ENCODE measurements around the gene CTBS. TPM values are rescaled to one million over a fixed set of nuclear protein-coding genes. Genes with fewer than 3 reads are reported as not detected.

CTBS gene
- total and polyA plus RNA-seq, 9 donors, result 4.5 to 9.0 (median 5.9) TPM

DNA sequence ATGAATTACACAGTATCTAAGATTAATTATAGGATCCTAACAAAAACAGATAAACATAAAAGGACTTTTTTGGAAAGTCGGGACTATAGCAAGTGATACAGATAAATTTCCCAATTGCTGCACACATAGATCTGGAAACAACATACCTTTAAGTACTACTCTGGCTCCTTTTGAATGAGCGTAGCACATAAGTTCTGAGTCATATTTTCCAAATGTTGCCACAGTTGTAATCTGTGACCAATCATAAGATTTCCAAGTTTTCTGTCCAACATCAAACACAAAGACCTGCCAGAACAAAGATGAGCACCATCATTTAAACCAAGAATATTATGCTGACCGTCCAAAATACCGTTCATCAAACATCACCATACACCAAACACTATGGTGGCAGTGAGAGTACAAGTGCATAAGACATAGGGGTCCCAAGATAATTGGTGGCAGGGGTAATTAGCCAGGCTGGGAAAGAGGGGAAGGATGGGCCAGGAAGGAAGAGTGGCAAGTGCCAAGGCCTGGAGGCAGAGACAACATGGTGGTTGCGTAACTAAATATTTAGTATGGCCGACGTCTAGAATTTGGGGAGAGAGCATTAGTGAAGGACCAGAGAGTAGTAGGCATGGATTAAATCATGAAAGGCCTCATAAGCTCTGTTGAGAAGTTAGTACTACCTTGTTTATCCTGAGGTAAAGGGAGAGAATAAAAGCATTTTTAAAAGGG is 3.6 kb downstream of the CTBS start:
- Histone ChIP-seq H3K4me3 (ENCODE audit: low read length) (no peak overlapping the region), H3K27ac (ENCODE audit: low read length) (no peak overlapping the region), H3K36me3 (ENCODE audit: control insufficient read depth, insufficient read depth, low read length) (peaks cover 3% of the 10 kb centered on the region), H3K27me3 (ENCODE audit: control insufficient read depth, insufficient read depth, low read length) (no peaks in the 10 kb centered on the region), H3K9me3 (replicated peaks; ENCODE audit: control insufficient read depth, low read depth, low read length) (no peaks in the 10 kb centered on the region), H3K4me1 (ENCODE audit: control insufficient read depth, insufficient read depth, low read length) (no peaks in the 10 kb centered on the region)
- no peak for DNase-seq
- 84% methylated on average over 4 of the region's 7 CpGs for WGBS (ENCODE audit: insufficient coverage)

DNA sequence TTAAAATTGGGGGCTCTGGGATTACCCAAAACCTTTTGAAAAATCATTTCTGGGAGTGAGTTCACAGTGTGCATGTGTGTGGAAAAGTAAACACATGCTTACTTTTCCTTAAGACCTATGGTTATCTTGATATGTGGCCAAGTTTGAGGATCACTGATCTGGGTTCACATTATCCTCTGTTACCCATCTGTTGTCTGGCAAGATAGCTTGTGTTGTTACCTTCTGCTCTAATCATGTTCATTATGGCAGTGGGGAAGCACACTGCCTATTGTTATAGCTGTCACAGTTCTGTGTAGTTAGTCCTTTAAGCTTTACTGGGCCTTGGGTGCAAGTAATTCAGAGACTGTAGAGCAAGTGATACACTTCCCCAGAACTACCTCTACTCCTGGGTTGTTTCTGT is 5.0 kb downstream of the CTBS start:
- no peak for DNase-seq
- Histone ChIP-seq H3K9me3 (replicated peaks; ENCODE audit: control insufficient read depth, low read depth, low read length) (no peaks in the 10 kb centered on the region), H3K4me3 (ENCODE audit: low read length) (no peak overlapping the region), H3K4me1 (ENCODE audit: control insufficient read depth, insufficient read depth, low read length) (no peaks in the 10 kb centered on the region), H3K27ac (ENCODE audit: low read length) (no peak overlapping the region), H3K36me3 (ENCODE audit: control insufficient read depth, insufficient read depth, low read length) (peaks cover 3% of the 10 kb centered on the region), H3K27me3 (ENCODE audit: control insufficient read depth, insufficient read depth, low read length) (no peaks in the 10 kb centered on the region)

DNA sequence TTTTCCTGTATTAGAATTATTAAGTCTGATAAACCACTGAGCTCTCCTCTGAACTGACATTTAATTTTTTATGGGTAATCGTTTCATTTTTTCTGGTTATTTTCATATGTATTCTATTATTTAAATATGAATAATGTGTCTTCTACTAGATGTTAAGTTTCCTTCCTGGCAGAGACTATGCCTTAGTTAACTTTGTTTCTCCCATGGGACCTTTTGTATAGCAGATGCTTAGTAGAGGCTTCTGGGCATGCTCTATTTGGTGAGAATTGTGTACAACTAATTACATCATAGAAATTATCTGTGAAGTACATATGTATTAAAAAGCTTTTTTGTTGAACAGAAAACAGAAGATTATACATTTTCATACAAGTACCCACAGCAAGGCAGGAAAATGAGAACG is 23.4 kb downstream of the CTBS start:
- no peaks in the 10 kb centered on the region for H3K27me3 ChIP-seq (ENCODE audit: control insufficient read depth, insufficient read depth, low read length)
- no peaks in the 10 kb centered on the region for H3K9me3 ChIP-seq (replicated peaks; ENCODE audit: control insufficient read depth, low read depth, low read length)
- DNase-seq, result peak; percentile 60
- H3K36me3 ChIP-seq (ENCODE audit: control insufficient read depth, insufficient read depth, low read length), result no peaks in the 10 kb centered on the region
- no CpG with 5 or more reads among the region's 2 CpGs for WGBS (ENCODE audit: insufficient coverage)
- no peak overlapping the region for H3K4me3 ChIP-seq (ENCODE audit: low read length)
- no peak overlapping the region for H3K27ac ChIP-seq (ENCODE audit: low read length)
- H3K4me1 ChIP-seq (ENCODE audit: control insufficient read depth, insufficient read depth, low read length), result no peaks in the 10 kb centered on the region

GRCh38 chr1:84541679-84542078 is 32.6 kb downstream of the CTBS start:
- Histone ChIP-seq H3K27me3 (ENCODE audit: control insufficient read depth, insufficient read depth, low read length) (no peaks in the 10 kb centered on the region), H3K4me1 (ENCODE audit: control insufficient read depth, insufficient read depth, low read length) (no peaks in the 10 kb centered on the region)
- WGBS (ENCODE audit: insufficient coverage), result no CpG with 5 or more reads among the region's 4 CpGs

DNA sequence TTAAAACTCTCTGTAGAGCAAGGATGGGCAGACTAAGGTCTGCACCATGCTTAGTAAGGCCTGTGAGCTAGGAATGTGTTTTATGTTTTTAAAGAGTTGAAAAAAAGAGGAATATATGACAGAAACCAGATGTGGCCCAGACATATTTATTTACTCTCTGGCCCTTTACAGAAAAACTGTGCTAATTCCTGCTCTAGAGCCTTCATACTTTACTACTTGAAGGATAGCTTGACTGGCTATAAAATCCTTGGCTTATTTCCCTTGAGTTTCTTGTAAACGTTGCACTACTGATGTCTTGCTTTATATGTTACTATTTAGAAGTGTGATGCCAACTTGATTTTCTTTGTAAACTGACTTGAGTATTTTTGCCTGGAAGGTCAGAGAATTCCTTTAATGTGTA is 33.5 kb downstream of the CTBS start:
- H3K27me3 ChIP-seq (ENCODE audit: control insufficient read depth, insufficient read depth, low read length), result no peaks in the 10 kb centered on the region
- no peak for DNase-seq
- no peaks in the 10 kb centered on the region for H3K9me3 ChIP-seq (replicated peaks; ENCODE audit: control insufficient read depth, low read depth, low read length)
- no peak overlapping the region for H3K4me3 ChIP-seq (ENCODE audit: low read length)
- no peak overlapping the region for H3K27ac ChIP-seq (ENCODE audit: low read length)
- no peaks in the 10 kb centered on the region for H3K4me1 ChIP-seq (ENCODE audit: control insufficient read depth, insufficient read depth, low read length)
- no CpG with 5 or more reads among the region's 1 CpG for WGBS (ENCODE audit: insufficient coverage)
- no peaks in the 10 kb centered on the region for H3K36me3 ChIP-seq (ENCODE audit: control insufficient read depth, insufficient read depth, low read length)

More at GRCh38 chr1:84541679-84542078, 32.6 kb downstream of the CTBS start:
- Histone ChIP-seq H3K9me3 (replicated peaks; ENCODE audit: control insufficient read depth, low read depth, low read length) (no peaks in the 10 kb centered on the region), H3K27ac (ENCODE audit: low read length) (no peak overlapping the region), H3K4me3 (ENCODE audit: low read length) (no peak overlapping the region), H3K36me3 (ENCODE audit: control insufficient read depth, insufficient read depth, low read length) (no peaks in the 10 kb centered on the region)
- DNase-seq, result no peak

DNA sequence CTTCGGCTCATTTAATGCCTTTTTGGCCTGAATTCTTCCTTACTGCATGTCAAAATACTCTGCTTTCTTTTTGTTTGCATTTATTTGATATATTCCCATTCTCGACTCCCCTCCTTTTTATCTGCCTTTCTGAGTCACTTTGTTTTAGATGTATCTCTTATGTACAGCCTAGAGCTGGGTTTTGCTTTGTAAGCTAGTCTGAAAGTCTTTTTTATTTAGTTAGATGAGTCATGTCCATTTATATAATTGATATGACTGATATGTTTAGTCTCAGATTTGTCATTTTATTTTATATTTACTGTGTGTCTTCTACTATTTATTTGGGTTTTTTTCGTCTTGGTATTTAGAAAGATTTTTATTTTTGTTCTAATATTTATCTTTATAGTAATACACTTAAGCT is 34.3 kb downstream of the CTBS start:
- no CpG with 5 or more reads among the region's 3 CpGs for WGBS (ENCODE audit: insufficient coverage)
- DNase-seq, result no peak
- no peaks in the 10 kb centered on the region for H3K4me1 ChIP-seq (ENCODE audit: control insufficient read depth, insufficient read depth, low read length)
- no peaks in the 10 kb centered on the region for H3K27me3 ChIP-seq (ENCODE audit: control insufficient read depth, insufficient read depth, low read length)
- no peak overlapping the region for H3K4me3 ChIP-seq (ENCODE audit: low read length)
- no peaks in the 10 kb centered on the region for H3K9me3 ChIP-seq (replicated peaks; ENCODE audit: control insufficient read depth, low read depth, low read length)
- H3K36me3 ChIP-seq (ENCODE audit: control insufficient read depth, insufficient read depth, low read length), result no peaks in the 10 kb centered on the region
- H3K27ac ChIP-seq (ENCODE audit: low read length), result no peak overlapping the region

- H3K4me1 ChIP-seq (ENCODE audit: control insufficient read depth, insufficient read depth, low read length), result no peaks in the 10 kb centered on the region
- H3K4me3 ChIP-seq (ENCODE audit: low read length), result no peak overlapping the region
- H3K9me3 ChIP-seq (replicated peaks; ENCODE audit: control insufficient read depth, low read depth, low read length), result no peaks in the 10 kb centered on the region
- no peak overlapping the region for H3K27ac ChIP-seq (ENCODE audit: low read length)
- no peaks in the 10 kb centered on the region for H3K27me3 ChIP-seq (ENCODE audit: control insufficient read depth, insufficient read depth, low read length)
- DNase-seq, result no peak
- no peaks in the 10 kb centered on the region for H3K36me3 ChIP-seq (ENCODE audit: control insufficient read depth, insufficient read depth, low read length)
Measured at GRCh38 chr1:84538599-84538998, 35.6 kb downstream of the CTBS start.

DNA sequence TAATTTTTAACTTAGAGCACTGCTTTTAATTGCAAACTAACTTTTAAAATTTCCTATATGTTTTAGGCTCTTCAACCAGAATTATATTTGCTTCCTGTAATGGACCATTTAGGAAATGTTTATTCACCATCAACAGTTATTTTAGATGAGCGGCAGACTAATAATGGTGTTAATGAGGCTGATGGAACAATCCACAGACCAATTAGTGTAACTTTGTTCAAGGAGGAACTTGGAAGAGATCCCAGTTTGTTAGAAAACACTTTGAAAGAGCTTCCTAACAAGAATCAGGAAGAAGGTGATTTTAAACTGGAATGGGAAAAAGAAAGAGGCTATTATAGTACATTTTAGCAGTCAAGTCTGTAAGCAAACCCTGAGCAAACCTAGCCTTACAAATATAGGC is 48.5 kb downstream of the CTBS start:
- no peak overlapping the region for H3K27ac ChIP-seq (ENCODE audit: low read length)
- no peaks in the 10 kb centered on the region for H3K9me3 ChIP-seq (replicated peaks; ENCODE audit: control insufficient read depth, low read depth, low read length)
- no peaks in the 10 kb centered on the region for H3K4me1 ChIP-seq (ENCODE audit: control insufficient read depth, insufficient read depth, low read length)
- no peak overlapping the region for H3K4me3 ChIP-seq (ENCODE audit: low read length)
- no CpG with 5 or more reads among the region's 1 CpG for WGBS (ENCODE audit: insufficient coverage)
- peak; percentile 26 for DNase-seq
- H3K27me3 ChIP-seq (ENCODE audit: control insufficient read depth, insufficient read depth, low read length), result no peaks in the 10 kb centered on the region
- no peaks in the 10 kb centered on the region for H3K36me3 ChIP-seq (ENCODE audit: control insufficient read depth, insufficient read depth, low read length)

DNA sequence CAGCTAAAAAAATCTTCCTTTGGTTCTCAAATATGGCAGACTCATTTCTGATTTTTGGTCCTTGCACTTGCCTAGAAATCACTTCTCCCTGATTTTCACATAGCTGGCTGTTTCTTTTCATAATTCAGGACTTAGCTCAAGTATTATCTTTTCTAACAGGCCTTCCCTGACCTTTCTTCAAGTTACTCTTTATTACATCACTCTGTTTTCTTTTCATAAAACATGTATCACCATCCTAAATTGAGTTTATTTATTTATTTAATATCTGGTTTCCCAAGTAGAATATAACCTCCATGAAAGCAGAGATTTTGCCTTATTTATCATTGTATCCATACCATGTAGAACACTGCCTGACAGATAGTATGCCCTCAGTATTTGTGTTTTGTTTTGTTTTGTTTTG is 49.6 kb downstream of the CTBS start:
- no peak for DNase-seq
- H3K27ac ChIP-seq (ENCODE audit: low read length), result no peak overlapping the region
- no peak overlapping the region for H3K4me3 ChIP-seq (ENCODE audit: low read length)
- H3K27me3 ChIP-seq (ENCODE audit: control insufficient read depth, insufficient read depth, low read length), result no peaks in the 10 kb centered on the region
- H3K36me3 ChIP-seq (ENCODE audit: control insufficient read depth, insufficient read depth, low read length), result no peaks in the 10 kb centered on the region
- no peaks in the 10 kb centered on the region for H3K4me1 ChIP-seq (ENCODE audit: control insufficient read depth, insufficient read depth, low read length)
- H3K9me3 ChIP-seq (replicated peaks; ENCODE audit: control insufficient read depth, low read depth, low read length), result no peaks in the 10 kb centered on the region

- no peaks in the 10 kb centered on the region for H3K27me3 ChIP-seq (ENCODE audit: control insufficient read depth, insufficient read depth, low read length)
- no peaks in the 10 kb centered on the region for H3K36me3 ChIP-seq (ENCODE audit: control insufficient read depth, insufficient read depth, low read length)
- WGBS (ENCODE audit: insufficient coverage), result no CpG with 5 or more reads among the region's 3 CpGs
- peaks cover 3% of the 10 kb centered on the region for H3K9me3 ChIP-seq (replicated peaks; ENCODE audit: control insufficient read depth, low read depth, low read length)
- H3K27ac ChIP-seq (ENCODE audit: low read length), result no peak overlapping the region
- no peak overlapping the region for H3K4me3 ChIP-seq (ENCODE audit: low read length)
- no peaks in the 10 kb centered on the region for H3K4me1 ChIP-seq (ENCODE audit: control insufficient read depth, insufficient read depth, low read length)
- no peak for DNase-seq
Measured at GRCh38 chr1:84510668-84511067, 63.6 kb downstream of the CTBS start.

DNA sequence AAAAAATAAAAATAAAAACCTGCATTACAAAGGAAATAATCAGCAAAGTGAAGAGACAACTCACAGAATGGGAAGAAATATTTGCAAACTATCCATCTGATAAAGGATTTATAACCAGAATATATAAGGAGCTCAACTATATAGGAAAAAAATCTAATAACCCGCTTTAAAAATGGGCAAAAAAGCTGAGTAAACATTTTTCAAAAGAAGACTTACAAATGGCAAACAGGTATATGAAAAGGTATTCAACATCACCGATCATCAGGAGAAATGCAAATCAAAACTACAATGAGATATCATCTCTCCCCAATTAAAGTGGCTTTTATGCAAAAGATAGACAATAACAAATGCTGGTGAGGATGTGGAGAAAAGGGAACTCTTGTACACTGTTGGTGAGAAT is 64.1 kb downstream of the CTBS start:
- Histone ChIP-seq H3K4me3 (ENCODE audit: low read length) (no peak overlapping the region), H3K27ac (ENCODE audit: low read length) (no peak overlapping the region), H3K9me3 (replicated peaks; ENCODE audit: control insufficient read depth, low read depth, low read length) (peaks cover 3% of the 10 kb centered on the region), H3K36me3 (ENCODE audit: control insufficient read depth, insufficient read depth, low read length) (no peaks in the 10 kb centered on the region), H3K27me3 (ENCODE audit: control insufficient read depth, insufficient read depth, low read length) (no peaks in the 10 kb centered on the region), H3K4me1 (ENCODE audit: control insufficient read depth, insufficient read depth, low read length) (no peaks in the 10 kb centered on the region)
- DNase-seq, result no peak
- WGBS (ENCODE audit: insufficient coverage), result no CpG with 5 or more reads among the region's 2 CpGs

All from muscle of leg (tissue), 11 donors.